Astrocyte (in vitro differentiated cells and primary cell): ENCODE measurements around the gene RAP1A. TPM values are rescaled to one million over a fixed set of nuclear protein-coding genes. Genes with fewer than 3 reads are reported as not detected.

Source experiments
- DNase-seq: peaks from one replicate; pipeline ENCODE4 v3.0.0-alpha.2; 2010; ENCODE audit warnings: low read depth
- FAIRE-seq: peaks from 2 replicates; lab custom pipeline; 2011; peaks lifted over from hg19 to GRCh38; lab: Jason Lieb, UNC
- H2AFZ ChIP-seq: 2 replicates; pipeline ENCODE4 v1.6.0; 2012; ENCODE audit warnings: low read depth, low read length, inconsistent platforms
- H3K27ac ChIP-seq: 2 replicates; pipeline ENCODE4 v1.5.1; 2011; ENCODE audit warnings: low read depth, low read length, inconsistent platforms
- H3K27me3 ChIP-seq: 2 replicates; pipeline ENCODE4 v1.6.0; 2011; ENCODE audit warnings: low read length, inconsistent platforms; ENCODE audit not compliant: insufficient read depth
- H3K36me3 ChIP-seq: 2 replicates; pipeline ENCODE4 v1.5.1; 2011; ENCODE audit warnings: low read length, inconsistent platforms; ENCODE audit not compliant: insufficient read depth
- H3K4me1 ChIP-seq: 2 replicates; pipeline ENCODE4 v1.5.1; 2011; ENCODE audit warnings: low read length, inconsistent platforms; ENCODE audit not compliant: insufficient read depth
- H3K4me2 ChIP-seq: 2 replicates; pipeline ENCODE4 v1.6.0; 2012; ENCODE audit warnings: low read length, inconsistent platforms
- H3K4me3 ChIP-seq: 2 replicates; pipeline ENCODE4 v1.5.1; 2011; ENCODE audit warnings: low read depth, mild to moderate bottlenecking, low read length, inconsistent platforms; ENCODE audit not compliant: insufficient read depth
- H3K79me2 ChIP-seq: 2 replicates; pipeline ENCODE4 v1.6.0; 2012; ENCODE audit warnings: mild to moderate bottlenecking, low read length, inconsistent platforms; ENCODE audit not compliant: insufficient read depth
- H3K9ac ChIP-seq: 2 replicates; pipeline ENCODE4 v1.6.0; 2012; ENCODE audit warnings: mild to moderate bottlenecking, low read length, inconsistent platforms
- H3K9me3 ChIP-seq: 2 replicates; pipeline ENCODE4 v1.5.1; 2012; ENCODE audit warnings: low read depth, mild to moderate bottlenecking, low read length, inconsistent platforms; ENCODE audit not compliant: insufficient read depth
- H4K20me1 ChIP-seq: 2 replicates; pipeline ENCODE4 v1.6.0; 2012; ENCODE audit warnings: low read length, inconsistent platforms; ENCODE audit not compliant: insufficient read depth
- H3K27ac Mint-ChIP-seq: one replicate; pipeline ENCODE4 v1.8.0; 2021; ENCODE audit warnings: mild to moderate bottlenecking, mixed read lengths; ENCODE audit not compliant: unreplicated experiment
- H3K27me3 Mint-ChIP-seq: one replicate; pipeline ENCODE4 v1.8.0; 2021; ENCODE audit warnings: low read depth, mixed read lengths; ENCODE audit not compliant: unreplicated experiment
- H3K36me3 Mint-ChIP-seq: one replicate; pipeline ENCODE4 v1.8.0; 2021; ENCODE audit warnings: low read depth, mixed read lengths; ENCODE audit not compliant: unreplicated experiment
- H3K4me1 Mint-ChIP-seq: one replicate; pipeline ENCODE4 v1.8.0; 2021; ENCODE audit warnings: low read depth, mixed read lengths; ENCODE audit not compliant: unreplicated experiment
- H3K4me3 Mint-ChIP-seq: one replicate; pipeline ENCODE4 v1.8.0; 2021; ENCODE audit warnings: mild to moderate bottlenecking, moderate library complexity, mixed read lengths; ENCODE audit not compliant: unreplicated experiment
- H3K9me3 Mint-ChIP-seq: one replicate; pipeline ENCODE4 v1.8.0; 2021; ENCODE audit warnings: mild to moderate bottlenecking, mixed read lengths; ENCODE audit not compliant: unreplicated experiment
- CTCF ChIP-seq: IDR thresholded peaks from 2 replicates; pipeline ENCODE4 v1.5.1; 2011; ENCODE audit warnings: low read depth, mild to moderate bottlenecking, inconsistent platforms, low read length, moderate library complexity; ENCODE audit not compliant: insufficient read depth
- EZH2 ChIP-seq: IDR thresholded peaks from 2 replicates; pipeline ENCODE4 v1.6.1; 2012; ENCODE audit warnings: mild to moderate bottlenecking, low read length, inconsistent platforms; ENCODE audit not compliant: insufficient read depth
- total RNA-seq: library from RNA; stranded (reverse); gene quantifications from 2 replicates; pipeline ENCODE4 v1.2.1, GENCODE V29; 2021

The RAP1A gene
- total RNA-seq, 1 donor from 2014 or later: 66.6 TPM

GRCh38 chr1:111729271-111729921, 109.8 kb downstream of the RAP1A start:
- H3K4me2 ChIP-seq: no peak overlapping the region
- H3K79me2 ChIP-seq: no peaks in the 10 kb centered on the region
- no peaks in the 10 kb centered on the region for H3K36me3 ChIP-seq
- Mint-ChIP-seq H3K36me3 (peaks cover 11% of the 10 kb centered on the region), H3K27ac (no peak overlapping the region), H3K27me3 (peaks cover 2% of the 10 kb centered on the region), H3K4me1 (peaks cover 8% of the 10 kb centered on the region), H3K4me3 (no peak overlapping the region), H3K9me3 (no peaks in the 10 kb centered on the region)
- no peak for DNase-seq
- FAIRE-seq: no peak
- no peaks in the 10 kb centered on the region for H3K27me3 ChIP-seq
- no peak overlapping the region for H3K27ac ChIP-seq
- peaks cover 19% of the 10 kb centered on the region for H4K20me1 ChIP-seq
- H3K9ac ChIP-seq: no peak overlapping the region
- no peak overlapping the region for H2AFZ ChIP-seq
- no peaks in the 10 kb centered on the region for H3K9me3 ChIP-seq
- no peak overlapping the region for H3K4me3 ChIP-seq
- H3K4me1 ChIP-seq: peaks cover 16% of the 10 kb centered on the region
- no peak for TF ChIP-seq CTCF
- TF ChIP-seq EZH2: no peak

GRCh38 chr1:111729946-111730681, 110.5 kb downstream of the RAP1A start:
- no peak overlapping the region for H3K4me2 ChIP-seq
- H3K27ac ChIP-seq: no peak overlapping the region
- H3K9ac ChIP-seq: no peak overlapping the region
- no peak for TF ChIP-seq CTCF
- no peak for TF ChIP-seq EZH2
- no peak overlapping the region for H3K4me3 Mint-ChIP-seq
- H3K4me3 ChIP-seq: no peak overlapping the region
- peaks cover 22% of the 10 kb centered on the region for H4K20me1 ChIP-seq
- no peak overlapping the region for H3K27ac Mint-ChIP-seq
- no peaks in the 10 kb centered on the region for H3K36me3 ChIP-seq
- no peaks in the 10 kb centered on the region for H3K9me3 ChIP-seq
- peaks cover 11% of the 10 kb centered on the region for H3K36me3 Mint-ChIP-seq
- H3K27me3 Mint-ChIP-seq: peaks cover 2% of the 10 kb centered on the region
- H3K9me3 Mint-ChIP-seq: no peaks in the 10 kb centered on the region
- no peaks in the 10 kb centered on the region for H3K79me2 ChIP-seq
- peaks cover 16% of the 10 kb centered on the region for H3K4me1 ChIP-seq
- no peaks in the 10 kb centered on the region for H3K27me3 ChIP-seq
- FAIRE-seq: no peak
- H2AFZ ChIP-seq: no peak overlapping the region
- peaks cover 8% of the 10 kb centered on the region for H3K4me1 Mint-ChIP-seq
- no peak for DNase-seq

GRCh38 chr1:111730706-111731105, 111.1 kb downstream of the RAP1A start:
- peaks cover 22% of the 10 kb centered on the region for H4K20me1 ChIP-seq
- no peak for FAIRE-seq
- Mint-ChIP-seq H3K36me3 (peaks cover 11% of the 10 kb centered on the region), H3K27me3 (peaks cover 2% of the 10 kb centered on the region), H3K4me1 (peaks cover 8% of the 10 kb centered on the region), H3K27ac (no peak overlapping the region), H3K9me3 (no peaks in the 10 kb centered on the region), H3K4me3 (no peak overlapping the region)
- H3K9me3 ChIP-seq: no peaks in the 10 kb centered on the region
- no peaks in the 10 kb centered on the region for H3K27me3 ChIP-seq
- no peaks in the 10 kb centered on the region for H3K36me3 ChIP-seq
- H2AFZ ChIP-seq: no peak overlapping the region
- no peaks in the 10 kb centered on the region for H3K79me2 ChIP-seq
- no peak for DNase-seq
- H3K4me2 ChIP-seq: no peak overlapping the region
- peaks cover 16% of the 10 kb centered on the region for H3K4me1 ChIP-seq
- no peak for TF ChIP-seq EZH2
- TF ChIP-seq CTCF: no peak
- H3K27ac ChIP-seq: no peak overlapping the region
- no peak overlapping the region for H3K4me3 ChIP-seq
- H3K9ac ChIP-seq: no peak overlapping the region
